ENCODE measurements around the gene KRTAP4-12. TPM values are rescaled to one million over a fixed set of nuclear protein-coding genes. Genes with fewer than 3 reads are reported as not detected.
"Not testable (repeated sequence)": the region's sequence is repeated elsewhere in the genome, so short reads cannot be mapped to it uniquely, and the experiment has no call there.

Gene KRTAP4-12
- total RNA-seq (2022): not detected in 2 replicates
- Bru-seq, nascent RNA: not detected
- not detected for BruChase-seq, experiment 1, labeled RNA remaining after a 6-hour chase
- not detected for BruChase-seq, experiment 2, labeled RNA remaining after a 2-hour chase
- long read RNA-seq: 0 reads

DNA sequence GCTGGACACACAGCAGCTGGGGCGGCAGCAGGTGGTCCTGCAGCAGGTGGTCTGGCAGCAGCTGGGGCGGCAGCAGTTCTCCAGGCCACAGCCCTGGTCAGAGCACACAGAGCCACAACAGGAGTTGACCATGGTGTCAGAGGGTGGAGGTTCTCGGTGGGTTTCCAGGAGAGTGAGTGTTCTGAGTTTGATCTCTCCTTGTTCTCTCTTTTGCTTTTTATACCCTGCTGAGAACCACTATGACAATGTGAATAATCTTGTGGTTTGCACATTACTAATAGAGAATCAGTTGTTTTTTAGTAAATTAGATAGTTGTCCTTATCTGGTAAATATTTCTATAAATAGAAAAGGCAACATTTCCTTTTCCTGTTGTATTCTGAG is at the start of gene KRTAP4-12:
Gene KRTAP4-12, minus strand, starts transcription at position 192 of the 381 bp plus-strand sequence. Its CDS starts 60 bp downstream, at position 132.
- H3K27ac Mint-ChIP-seq (ENCODE audit: low read depth, unreplicated experiment); DNase-seq (ENCODE audit: unreplicated experiment); CTCF ChIA-PET; intact Hi-C loops (cut with micrococcal nuclease); H3K4me1 Mint-ChIP-seq (ENCODE audit: insufficient read depth, unreplicated experiment); H3K36me3 Mint-ChIP-seq (ENCODE audit: insufficient read depth, unreplicated experiment); BruUV-seq (replicated peaks); H3K27me3 Mint-ChIP-seq (ENCODE audit: insufficient read depth, unreplicated experiment); H3K9me3 Mint-ChIP-seq (ENCODE audit: unreplicated experiment); H3K4me3 Mint-ChIP-seq (ENCODE audit: unreplicated experiment): not testable (repeated sequence)
- POLR2A ChIA-PET: interaction anchor here (0.5 kb wide), 1 partner anchor 740 kb away, joined by 3 read pairs; no protein-coding TSS in a partner anchor

DNA sequence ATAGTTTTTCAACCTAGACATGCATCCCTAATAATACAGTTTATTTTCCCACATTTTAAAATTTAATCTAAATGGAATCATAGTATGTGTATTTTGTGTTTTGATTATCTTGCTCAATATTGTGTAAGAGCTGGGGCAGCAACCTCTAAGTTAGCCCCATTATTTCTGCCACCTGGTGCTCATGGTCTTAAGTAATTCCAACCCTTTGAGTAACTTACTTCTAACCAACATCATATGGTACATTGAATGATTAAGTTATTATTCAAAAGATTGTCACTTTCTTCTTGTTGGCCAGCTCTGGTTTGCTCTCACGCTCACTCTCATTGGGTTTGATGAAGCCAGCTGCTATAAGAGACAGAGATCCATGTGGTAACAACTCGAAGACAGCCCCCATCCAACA is 47.9 kb upstream of the KRTAP4-12 start:
- ChIA-PET CTCF (no interaction called here), POLR2A (interaction anchor here (1.0 kb wide), 1 partner anchor 262 kb away, joined by 5 read pairs; no protein-coding TSS in a partner anchor)
- H3K9me3 Mint-ChIP-seq (ENCODE audit: unreplicated experiment): no peaks in the 10 kb centered on the region
- no peaks in the 10 kb centered on the region for H3K36me3 Mint-ChIP-seq (ENCODE audit: insufficient read depth, unreplicated experiment)
- no peak for DNase-seq (ENCODE audit: unreplicated experiment)
- H3K4me3 Mint-ChIP-seq (ENCODE audit: unreplicated experiment): no peak overlapping the region
- no peaks in the 10 kb centered on the region for H3K4me1 Mint-ChIP-seq (ENCODE audit: insufficient read depth, unreplicated experiment)
- BruUV-seq (replicated peaks): no TSS peak
- TF ChIP-seq, protein P1, sequence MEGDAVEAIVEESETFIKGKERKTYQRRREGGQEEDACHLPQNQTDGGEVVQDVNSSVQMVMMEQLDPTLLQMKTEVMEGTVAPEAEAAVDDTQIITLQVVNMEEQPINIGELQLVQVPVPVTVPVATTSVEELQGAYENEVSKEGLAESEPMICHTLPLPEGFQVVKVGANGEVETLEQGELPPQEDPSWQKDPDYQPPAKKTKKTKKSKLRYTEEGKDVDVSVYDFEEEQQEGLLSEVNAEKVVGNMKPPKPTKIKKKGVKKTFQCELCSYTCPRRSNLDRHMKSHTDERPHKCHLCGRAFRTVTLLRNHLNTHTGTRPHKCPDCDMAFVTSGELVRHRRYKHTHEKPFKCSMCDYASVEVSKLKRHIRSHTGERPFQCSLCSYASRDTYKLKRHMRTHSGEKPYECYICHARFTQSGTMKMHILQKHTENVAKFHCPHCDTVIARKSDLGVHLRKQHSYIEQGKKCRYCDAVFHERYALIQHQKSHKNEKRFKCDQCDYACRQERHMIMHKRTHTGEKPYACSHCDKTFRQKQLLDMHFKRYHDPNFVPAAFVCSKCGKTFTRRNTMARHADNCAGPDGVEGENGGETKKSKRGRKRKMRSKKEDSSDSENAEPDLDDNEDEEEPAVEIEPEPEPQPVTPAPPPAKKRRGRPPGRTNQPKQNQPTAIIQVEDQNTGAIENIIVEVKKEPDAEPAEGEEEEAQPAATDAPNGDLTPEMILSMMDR (IDR thresholded peaks at IDR 0.05; ENCODE audit: unreplicated experiment): no peak
- H3K27me3 Mint-ChIP-seq (ENCODE audit: insufficient read depth, unreplicated experiment): peaks cover 13% of the 10 kb centered on the region
- intact Hi-C loops (cut with micrococcal nuclease): no loop called here
- no peak overlapping the region for H3K27ac Mint-ChIP-seq (ENCODE audit: low read depth, unreplicated experiment)

DNA sequence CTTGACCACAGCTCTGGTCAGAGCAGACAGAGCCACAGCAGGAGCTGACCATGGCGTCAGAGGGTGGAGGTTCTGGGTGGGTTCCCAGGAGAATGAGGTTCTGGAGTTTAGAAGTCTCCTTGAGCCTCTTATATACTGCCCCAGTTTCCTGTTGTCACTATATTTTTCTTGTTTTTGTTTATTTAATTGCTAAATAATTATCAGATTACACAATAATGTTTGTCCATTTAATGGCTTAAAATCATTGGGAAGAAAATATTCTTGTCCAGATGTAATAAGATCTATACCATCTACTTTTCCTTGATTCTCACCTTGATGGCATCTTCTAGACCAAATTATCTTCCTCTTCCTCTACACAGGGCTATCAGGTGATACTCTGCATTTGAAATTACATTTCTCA is 44.1 kb upstream of the KRTAP4-12 start, which contains the start of gene KRTAP4-3:
Gene KRTAP4-3, minus strand, starts transcription at position 101 of the 400 bp plus-strand sequence. Its CDS starts 49 bp downstream, at position 52.
- Mint-ChIP-seq H3K27me3 (ENCODE audit: insufficient read depth, unreplicated experiment) (no peaks in the 10 kb centered on the region), H3K36me3 (ENCODE audit: insufficient read depth, unreplicated experiment) (no peaks in the 10 kb centered on the region), H3K4me1 (ENCODE audit: insufficient read depth, unreplicated experiment) (no peaks in the 10 kb centered on the region), H3K27ac (ENCODE audit: low read depth, unreplicated experiment) (no peak within 1 kb of the TSS), H3K4me3 (ENCODE audit: unreplicated experiment) (no peak within 1 kb of the TSS), H3K9me3 (ENCODE audit: unreplicated experiment) (no peaks in the 10 kb centered on the region)
- no peak for DNase-seq (ENCODE audit: unreplicated experiment)
- no TSS peak for BruUV-seq (replicated peaks)
- TF ChIP-seq, protein P1 (IDR thresholded peaks at IDR 0.05; ENCODE audit: unreplicated experiment): no peak
- ChIA-PET POLR2A (interaction anchor here (1.1 kb wide), 1 partner anchor 11 kb away, joined by 3 read pairs; no protein-coding TSS in a partner anchor), CTCF (no interaction called here)
- intact Hi-C loops (cut with micrococcal nuclease): no loop called here

DNA sequence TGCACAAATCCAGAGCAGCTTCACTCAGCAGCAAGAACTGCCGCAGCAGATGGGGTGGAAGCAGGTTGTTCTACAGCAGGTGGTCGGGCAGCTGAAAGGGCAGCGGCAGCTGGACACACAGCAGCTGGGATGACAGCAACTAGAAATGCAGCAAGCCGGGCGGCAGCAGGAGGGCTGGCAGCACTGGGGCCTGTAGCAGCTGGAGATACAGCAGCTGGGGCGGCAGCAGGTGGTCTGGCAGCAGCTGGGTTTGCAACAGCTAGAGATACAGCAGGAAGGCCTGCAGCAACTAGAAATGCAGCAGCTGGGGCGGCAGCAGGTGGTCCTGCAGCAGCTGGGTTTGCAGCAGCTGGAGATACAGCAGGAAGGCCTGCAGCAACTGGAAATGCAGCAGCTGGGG is 43.6 kb upstream of the KRTAP4-12 start:
- CTCF ChIA-PET: no interaction called here
- H3K4me3 Mint-ChIP-seq (ENCODE audit: unreplicated experiment): no peak overlapping the region
- no peak for DNase-seq (ENCODE audit: unreplicated experiment)
- no peaks in the 10 kb centered on the region for H3K9me3 Mint-ChIP-seq (ENCODE audit: unreplicated experiment)
- H3K27me3 Mint-ChIP-seq (ENCODE audit: insufficient read depth, unreplicated experiment): no peaks in the 10 kb centered on the region
- H3K4me1 Mint-ChIP-seq (ENCODE audit: insufficient read depth, unreplicated experiment): no peaks in the 10 kb centered on the region
- BruUV-seq (replicated peaks): no TSS peak
- intact Hi-C loops (cut with micrococcal nuclease): no loop called here
- POLR2A ChIA-PET: no interaction called here
- H3K36me3 Mint-ChIP-seq (ENCODE audit: insufficient read depth, unreplicated experiment): no peaks in the 10 kb centered on the region
- H3K27ac Mint-ChIP-seq (ENCODE audit: low read depth, unreplicated experiment): no peak overlapping the region
- TF ChIP-seq, protein P1 (IDR thresholded peaks at IDR 0.05; ENCODE audit: unreplicated experiment): no peak

DNA sequence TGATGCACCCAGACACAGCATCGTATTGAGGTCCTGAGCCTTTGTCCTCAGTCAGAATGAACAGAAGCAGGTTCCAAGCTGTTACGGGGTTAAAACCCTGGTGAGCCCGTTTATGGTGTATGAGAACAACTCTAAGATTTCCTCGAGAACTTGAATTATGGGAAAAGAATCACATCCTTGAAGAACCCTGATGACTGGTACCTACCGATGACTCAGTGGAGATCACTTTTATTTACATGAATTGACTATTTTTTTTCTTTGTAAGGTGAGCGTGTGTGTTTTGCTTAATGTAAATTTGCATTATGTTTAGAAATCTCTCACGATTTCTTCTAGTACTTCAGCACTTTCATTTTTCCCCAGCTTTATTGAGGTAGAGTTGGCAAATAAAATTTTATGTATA is 39.8 kb upstream of the KRTAP4-12 start:
- Mint-ChIP-seq H3K4me3 (ENCODE audit: unreplicated experiment) (no peak overlapping the region), H3K36me3 (ENCODE audit: insufficient read depth, unreplicated experiment) (no peaks in the 10 kb centered on the region), H3K27me3 (ENCODE audit: insufficient read depth, unreplicated experiment) (peaks cover 13% of the 10 kb centered on the region), H3K27ac (ENCODE audit: low read depth, unreplicated experiment) (no peak overlapping the region), H3K4me1 (ENCODE audit: insufficient read depth, unreplicated experiment) (no peaks in the 10 kb centered on the region), H3K9me3 (ENCODE audit: unreplicated experiment) (no peaks in the 10 kb centered on the region)
- POLR2A ChIA-PET: no interaction called here
- TF ChIP-seq, protein P1 (IDR thresholded peaks at IDR 0.05; ENCODE audit: unreplicated experiment): no peak
- no peak for DNase-seq (ENCODE audit: unreplicated experiment)
- CTCF ChIA-PET: no interaction called here
- BruUV-seq (replicated peaks): no TSS peak
- intact Hi-C loops (cut with micrococcal nuclease): no loop called here
